Measurements from ENCODE around the gene MERTK.
A peak's percentile ranks its signal among the peaks of the same experiment; 100 is the strongest.
"Not testable (repeated sequence)": the region's sequence is repeated elsewhere in the genome, so short reads cannot be mapped to it uniquely, and the experiment has no call there.

The MERTK gene

DNA sequence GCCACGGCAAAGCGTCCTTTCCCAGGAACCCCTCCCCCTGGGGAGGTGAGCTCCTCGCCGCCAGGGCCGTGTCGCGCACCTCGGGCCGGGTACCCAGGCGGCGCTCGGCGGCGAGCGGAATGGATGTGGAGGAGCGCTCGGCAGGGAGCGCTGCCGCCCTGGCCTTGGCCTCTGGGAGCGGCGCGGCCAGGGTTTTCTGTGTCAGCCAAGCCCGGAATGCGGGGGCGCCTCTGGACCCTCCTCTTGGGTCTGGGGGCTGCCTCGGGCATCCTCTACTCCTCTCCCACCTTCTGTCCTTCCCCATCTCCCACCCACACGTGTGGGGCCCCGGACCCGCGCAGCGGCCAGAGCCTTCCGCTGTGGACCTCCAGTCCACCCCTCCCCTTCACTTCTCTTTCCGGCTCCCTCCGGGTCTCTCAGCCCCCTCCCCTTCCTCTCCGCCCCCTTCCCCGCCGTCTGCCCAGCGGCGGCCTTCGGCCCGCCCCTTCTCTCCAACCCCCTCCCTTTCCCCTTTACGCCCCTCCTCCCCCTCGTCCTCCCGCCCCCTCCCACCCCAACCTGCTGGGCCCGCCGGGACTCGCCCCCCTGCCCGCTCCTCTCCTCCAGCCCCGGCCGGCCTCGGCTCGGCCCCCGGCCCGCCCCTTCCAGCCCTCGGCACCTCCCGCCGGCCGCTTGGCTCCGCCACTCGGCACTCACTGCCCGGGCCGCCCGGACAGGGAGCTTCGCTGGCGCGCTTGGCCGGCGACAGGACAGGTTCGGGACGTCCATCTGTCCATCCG lies at the start of gene MERTK:
Gene MERTK, plus strand, starts transcription at position 684 of the 779 bp plus-strand sequence. CDS start 129 bp downstream, outside the sequence.
- DNase-seq, result peak; percentile 25

- DNase-seq, result not testable (repeated sequence)
These were observed 47.8 kb upstream of the MERTK start for GRCh38 chr2:111850646-111851045.

- DNase-seq, result not testable (repeated sequence)
These were observed 45.9 kb upstream of the MERTK start for GRCh38 chr2:111852544-111852943.

DNA sequence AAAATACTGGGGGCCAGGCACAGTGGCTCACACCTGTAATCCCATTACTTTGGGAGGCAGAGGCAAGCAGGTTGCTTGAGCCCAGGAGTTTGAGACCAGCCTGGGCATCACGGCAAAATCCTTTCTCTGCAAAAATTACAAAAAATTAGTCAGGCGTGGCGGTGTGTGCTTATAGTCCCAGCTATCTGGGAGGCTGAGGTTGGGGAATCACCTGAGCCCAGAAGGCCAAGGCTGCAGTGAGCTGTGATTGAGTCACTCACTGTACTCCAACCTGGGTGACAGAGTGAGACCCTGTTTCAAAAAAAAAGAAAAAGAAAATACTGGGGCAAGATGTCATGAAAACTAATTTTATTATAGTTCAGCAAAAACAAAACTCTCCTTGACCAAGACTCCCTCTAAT lies 38.4 kb upstream of the MERTK start:
- DNase-seq, result not testable (repeated sequence)

GRCh38 chr2:111865124-111865523 lies 33.3 kb upstream of the MERTK start:
- DNase-seq, result not testable (repeated sequence)

DNA sequence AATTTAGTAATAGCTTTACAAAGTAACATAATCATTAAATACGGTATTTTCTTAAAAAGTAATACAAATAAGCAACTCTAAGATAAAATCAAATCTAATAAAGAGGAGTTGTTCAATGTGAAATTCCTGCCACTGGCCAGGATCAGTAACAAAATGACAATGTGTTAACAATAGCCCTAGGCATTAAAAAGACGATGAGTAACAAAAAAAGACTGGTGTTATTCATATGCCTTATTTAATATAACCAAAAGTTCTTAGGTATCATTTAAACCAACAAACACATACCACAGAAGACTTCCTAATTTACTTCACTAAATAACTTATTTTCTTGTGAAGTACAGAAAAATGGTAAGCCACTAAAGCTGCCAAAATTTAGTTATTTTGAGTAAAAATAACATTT lies 25.6 kb upstream of the MERTK start:
- DNase-seq, result not testable (repeated sequence)

- DNase-seq, result peak; percentile 63
These were observed 14.5 kb upstream of the MERTK start, which contains the start of gene ANAPC1 for GRCh38 chr2:111883661-111884591. Gene ANAPC1 (minus strand): TSS chr2:111884193. CDS start chr2:111880825, 3,368 bp downstream.

- DNase-seq, result no peak
These were observed 13.8 kb upstream of the MERTK start for GRCh38 chr2:111884592-111884964.

GRCh38 chr2:111896024-111896423 lies 2.4 kb upstream of the MERTK start:
- DNase-seq, result no peak

DNA sequence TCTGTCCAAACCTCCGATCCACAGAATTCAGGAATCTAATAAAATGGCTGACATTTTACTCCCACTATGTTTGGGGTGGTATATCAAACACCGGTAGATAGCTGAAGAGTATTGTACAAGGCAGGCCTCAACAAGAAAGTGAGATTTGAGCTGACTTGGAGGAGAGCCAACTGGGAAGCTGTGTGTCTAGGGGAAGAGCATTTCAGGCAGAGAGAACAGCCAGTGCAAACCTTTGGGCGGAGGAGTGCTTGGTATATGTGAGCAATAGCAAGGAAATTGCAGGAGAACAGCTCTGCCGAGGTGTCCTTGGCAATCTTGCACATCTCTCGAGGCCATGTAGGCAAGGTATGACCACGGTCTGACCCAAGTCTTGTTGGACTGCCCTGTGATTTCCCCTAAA lies 1.8 kb upstream of the MERTK start:
- no peak for DNase-seq

- DNase-seq, result no peak
These were observed 830 bp upstream of the MERTK start for GRCh38 chr2:111897630-111897923.

DNA sequence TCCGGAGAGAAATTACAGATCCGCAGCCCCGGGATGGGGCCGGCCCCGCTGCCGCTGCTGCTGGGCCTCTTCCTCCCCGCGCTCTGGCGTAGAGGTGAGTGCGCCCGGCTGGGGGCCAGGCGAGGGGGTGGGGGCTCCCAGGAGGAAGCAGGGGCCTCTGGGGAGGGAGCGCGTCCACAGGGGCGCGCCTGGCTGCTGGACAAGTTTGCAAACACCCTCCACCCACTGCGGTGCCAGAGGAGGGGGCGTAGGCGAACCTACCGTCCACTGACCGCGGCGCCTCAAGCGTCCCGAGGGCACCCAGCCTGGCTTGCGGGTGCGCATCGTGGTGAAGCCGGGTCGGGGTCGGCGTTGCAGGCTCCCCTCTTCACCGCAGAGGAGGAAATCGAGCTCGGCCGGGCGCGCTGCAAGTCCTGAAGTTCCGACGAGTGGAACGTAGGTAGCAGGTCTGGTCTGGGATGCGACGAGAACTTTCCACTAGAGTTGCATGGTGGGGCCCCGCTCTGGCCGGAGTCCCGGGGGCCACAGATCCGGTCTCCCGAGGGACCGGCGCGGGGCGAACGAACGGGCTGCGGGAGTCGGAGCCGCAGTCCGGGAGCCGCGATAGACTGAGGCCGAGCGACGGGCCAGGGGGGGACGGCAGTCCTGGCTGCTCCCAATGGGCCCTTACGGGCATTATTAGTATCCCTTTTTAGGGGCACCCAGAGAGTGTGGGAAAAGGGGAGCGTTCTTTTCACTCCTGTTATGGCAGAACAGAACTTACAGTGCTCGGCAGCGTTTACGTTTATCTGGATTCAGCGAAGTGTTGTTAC lies 502 bp downstream of the MERTK start:
- no peak for DNase-seq

- no peak for DNase-seq
These were observed 2.5 kb downstream of the MERTK start for GRCh38 chr2:111900859-111901258.

- no peak for DNase-seq
These were observed 5.1 kb downstream of the MERTK start for GRCh38 chr2:111903516-111903915.

DNA sequence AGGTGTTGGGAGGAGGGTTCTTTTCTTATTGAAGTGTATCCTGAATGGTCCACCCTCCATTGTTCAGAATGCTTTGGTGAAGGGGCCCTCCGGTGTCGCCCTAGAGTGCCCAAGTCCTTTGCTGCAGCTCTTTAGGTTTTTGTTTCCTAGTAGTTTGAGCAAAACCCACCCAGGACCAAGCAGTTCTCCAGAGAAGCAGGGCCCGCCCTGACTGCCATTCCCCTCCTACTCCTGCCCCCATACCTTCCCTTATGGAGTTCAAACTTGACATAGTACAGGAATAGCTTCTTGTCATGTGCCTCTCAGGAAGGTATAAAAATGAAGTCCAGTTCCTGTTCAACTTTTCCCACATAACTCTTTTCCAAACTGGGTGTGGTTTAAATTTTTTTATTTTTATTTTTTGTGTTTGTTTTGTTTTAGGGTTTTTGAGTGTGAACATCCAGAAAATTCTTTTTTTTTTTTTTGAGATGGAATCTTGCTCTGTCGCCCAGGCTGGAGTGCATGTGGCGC lies 5.6 kb downstream of the MERTK start:
- no peak for DNase-seq

DNA sequence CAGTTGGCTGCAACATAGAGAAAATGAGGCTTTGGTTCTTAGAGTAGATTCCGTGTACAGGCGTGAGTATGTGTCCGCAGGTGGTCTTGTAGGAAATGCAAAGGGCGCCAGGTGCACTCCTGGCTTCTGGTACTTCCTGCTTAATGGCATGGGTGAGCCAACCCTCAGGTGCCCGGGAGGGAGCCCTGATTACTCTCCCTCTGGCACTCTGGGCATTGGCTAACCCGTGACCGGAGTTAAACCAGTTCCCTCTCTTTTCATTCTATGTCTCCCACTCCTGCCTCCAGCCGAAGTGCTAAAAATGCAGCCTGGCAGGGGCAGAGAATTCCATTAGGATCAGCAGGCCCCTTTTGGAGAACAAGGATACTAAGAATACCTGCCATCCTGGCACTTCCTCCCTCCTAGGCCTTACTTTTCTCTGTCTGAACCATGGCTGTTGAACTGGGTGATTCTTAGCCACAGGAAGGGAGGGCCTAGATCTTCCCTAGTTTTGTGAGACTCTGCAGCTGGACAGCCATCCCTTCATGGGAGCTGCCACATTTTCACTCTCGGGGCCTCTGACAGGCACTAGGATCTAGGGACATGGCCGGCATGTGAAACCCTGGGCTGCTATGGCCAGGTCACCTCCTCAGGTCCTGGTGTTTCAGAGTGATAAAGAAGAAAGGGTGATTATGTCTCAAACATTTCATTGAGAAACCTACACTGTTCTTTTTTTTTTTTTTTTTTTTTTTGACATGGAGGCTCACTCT lies 6.5 kb downstream of the MERTK start:
- no peak for DNase-seq

- DNase-seq, result not testable (repeated sequence)
These were observed 7.1 kb downstream of the MERTK start for GRCh38 chr2:111905475-111905869.

DNA sequence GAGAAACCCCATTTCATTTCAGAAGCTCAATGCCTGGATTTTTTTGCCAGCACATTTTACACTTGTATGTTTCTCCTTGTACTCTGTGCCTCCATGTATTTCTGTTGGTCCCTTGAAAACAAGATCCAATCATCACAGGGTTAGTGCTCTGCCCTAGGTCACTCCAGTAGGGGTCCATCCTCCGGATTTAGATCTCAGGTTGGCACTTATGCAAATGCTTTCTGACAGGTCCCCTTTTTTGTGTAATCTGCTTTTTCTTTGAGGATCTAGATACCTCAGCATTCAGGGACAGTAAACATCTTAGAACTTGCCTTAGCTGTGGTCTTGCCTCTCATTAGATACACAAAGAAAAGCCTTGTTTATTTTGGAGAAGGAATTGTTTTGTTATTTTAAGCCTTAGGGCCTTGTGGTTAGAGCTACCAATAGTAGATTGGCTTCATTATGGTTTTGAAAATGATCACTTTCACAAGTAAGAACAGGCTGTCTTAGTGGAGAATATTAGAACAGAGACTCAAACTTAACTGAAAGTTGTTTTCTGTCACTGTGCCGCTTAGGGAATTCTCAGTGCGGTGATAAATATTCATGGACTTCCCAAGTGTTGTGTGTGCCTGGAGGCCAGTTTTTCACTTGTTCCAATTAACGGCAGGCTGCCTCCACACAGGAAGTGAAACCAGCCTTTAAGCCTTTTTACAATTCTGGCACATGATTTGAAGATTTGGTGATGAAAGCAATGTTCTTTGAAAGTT lies 7.8 kb downstream of the MERTK start:
- DNase-seq, result no peak

DNA sequence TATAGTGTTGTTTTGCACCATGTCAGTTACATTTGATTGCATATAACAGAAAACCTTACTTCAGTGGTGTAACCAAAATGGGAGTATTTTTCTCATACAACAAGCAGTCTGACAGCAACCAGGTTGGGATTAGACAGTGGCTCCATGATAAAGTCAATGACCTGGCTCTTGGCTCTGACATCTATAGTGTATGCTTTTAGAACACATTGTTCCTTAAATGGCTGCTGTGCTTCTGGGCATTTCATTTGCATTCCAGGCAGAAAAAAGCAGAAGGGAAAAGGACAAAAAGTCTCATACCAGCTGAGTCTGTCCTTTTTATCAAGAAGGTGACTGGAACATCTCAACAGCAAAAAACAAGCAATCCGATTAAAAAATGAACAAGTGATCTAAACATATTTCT lies 10.2 kb downstream of the MERTK start:
- DNase-seq, result no peak

GRCh38 chr2:111909079-111909478 lies 10.7 kb downstream of the MERTK start:
- DNase-seq, result no peak

GRCh38 chr2:111909997-111910396 lies 11.6 kb downstream of the MERTK start:
- DNase-seq, result not testable (repeated sequence)
